IPS DF 19.7 (cell line): ENCODE data around the gene GRM7.
A peak's percentile ranks its signal among the peaks of the same experiment; 100 is the strongest.

Source experiments
- DNase-seq: peaks from one replicate; pipeline ENCODE4 v3.0.0-alpha.2; 2013; ENCODE audit warnings: low read depth, low spot score

GRM7 gene

DNA sequence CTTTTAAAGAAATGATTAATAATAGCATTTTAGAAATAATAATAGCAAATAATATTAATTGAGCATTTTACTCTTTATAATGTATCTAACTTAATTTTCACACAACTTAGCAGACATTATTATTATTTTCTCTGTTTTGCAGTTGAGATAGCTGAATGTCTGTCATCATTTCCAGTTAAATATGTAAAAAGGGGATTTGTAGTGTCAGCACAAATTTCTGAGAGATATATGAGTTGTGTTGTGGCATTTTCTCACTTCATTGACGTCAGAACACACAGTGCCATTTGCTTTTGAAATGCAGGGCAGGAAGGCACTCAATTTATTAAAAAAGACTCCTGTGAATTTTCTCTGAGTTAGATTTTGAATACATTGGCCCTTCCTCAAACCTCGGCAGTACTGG, 111.0 kb downstream of the GRM7 start:
- no peak for DNase-seq

DNA sequence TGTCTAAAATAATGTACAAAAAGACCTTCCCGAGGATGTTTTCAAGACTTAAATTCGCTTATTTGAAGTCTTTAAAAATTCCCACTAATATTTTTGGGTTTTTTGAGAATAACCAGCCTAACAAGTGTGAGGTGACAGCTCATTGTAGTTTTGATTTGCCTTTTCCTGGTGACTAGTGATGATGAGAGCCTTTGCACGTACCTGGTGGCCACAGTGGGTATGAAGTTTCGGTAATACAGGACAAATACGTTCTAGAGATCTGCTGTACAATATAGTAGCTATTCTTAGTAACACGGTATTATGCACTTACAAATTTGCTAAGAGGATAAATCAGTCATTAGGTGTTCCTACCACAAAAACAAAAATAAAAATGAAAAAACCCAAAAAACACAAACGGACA, 124.9 kb downstream of the GRM7 start:
- DNase-seq = no peak

DNA sequence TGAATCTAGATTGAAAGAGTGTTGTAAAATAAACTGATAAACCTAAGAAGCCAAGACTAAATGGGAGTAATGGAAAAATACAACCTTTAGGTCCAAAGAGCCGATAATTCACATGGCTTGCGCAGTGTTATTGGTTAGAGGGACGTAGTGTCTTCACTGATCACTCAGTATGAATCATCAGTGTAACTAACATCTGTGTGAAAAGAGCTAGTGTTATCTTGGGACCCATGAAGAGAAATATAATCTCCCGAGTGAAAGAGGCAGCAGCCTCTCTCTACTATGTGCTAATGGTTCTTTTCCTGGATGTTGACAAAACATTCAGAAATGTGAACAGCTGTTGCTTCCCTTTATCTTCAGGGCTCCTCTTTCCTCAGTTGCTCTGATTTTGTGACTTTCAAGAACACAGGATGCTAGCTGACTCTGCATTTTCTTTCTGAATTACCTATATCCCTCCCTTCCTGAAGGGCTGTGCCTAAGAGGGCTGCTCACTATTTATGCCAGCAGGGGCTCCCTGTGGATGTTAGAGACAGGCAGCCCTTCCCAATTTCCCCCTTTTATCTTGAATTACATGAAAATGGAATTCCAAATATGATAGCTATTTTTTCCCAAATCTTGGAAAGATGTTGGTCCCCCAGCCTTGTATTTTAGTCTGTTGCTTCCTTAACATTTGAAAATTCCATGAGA, 128.8 kb downstream of the GRM7 start:
- no peak for DNase-seq

DNA sequence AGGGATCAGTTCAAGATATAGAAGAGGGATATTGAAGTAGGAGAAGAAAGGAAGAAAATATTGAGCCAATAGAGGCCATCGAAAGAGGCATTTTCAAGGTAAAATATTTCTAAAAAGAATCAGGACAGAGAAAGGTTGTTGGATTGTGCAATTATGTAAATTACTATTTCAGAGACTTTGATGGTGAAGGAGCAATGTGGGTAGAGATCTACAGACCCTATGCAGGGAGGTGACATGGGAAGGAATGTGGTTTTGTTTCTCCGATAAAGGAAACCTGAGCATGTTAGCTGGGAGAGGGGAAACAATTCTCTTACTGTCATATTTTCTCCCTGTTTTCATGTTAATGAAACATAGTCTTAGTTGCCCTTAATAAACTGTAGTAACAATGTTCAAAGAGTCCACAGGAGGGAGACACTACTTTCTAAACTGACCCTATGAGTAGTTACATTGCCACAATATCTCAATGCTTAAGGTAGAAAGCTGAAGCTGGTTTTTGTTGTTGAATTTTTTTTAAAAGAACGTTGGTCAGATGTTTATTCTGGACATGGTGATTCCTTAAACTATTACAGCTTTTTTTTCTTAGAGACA, 133.3 kb downstream of the GRM7 start:
- no peak for DNase-seq

DNA sequence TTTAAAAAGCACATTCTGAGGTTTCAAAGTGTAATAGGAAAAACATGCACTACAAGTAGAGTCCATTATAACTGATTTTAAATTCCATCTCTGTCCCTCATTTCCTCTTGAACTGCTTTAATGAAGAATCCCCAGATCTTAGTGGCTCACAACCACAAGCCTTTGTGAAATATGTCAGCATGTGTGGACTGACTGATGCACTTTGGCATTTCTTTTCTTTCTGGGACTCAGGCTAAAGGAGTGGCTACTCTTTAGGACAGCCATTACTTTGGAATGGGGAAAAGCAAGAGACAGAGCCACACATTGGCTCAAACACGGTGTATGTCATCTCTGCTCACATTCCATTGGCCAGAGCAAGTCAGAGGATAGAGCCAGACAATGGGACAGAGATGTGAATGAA, 139.6 kb downstream of the GRM7 start:
- no peak for DNase-seq

DNA sequence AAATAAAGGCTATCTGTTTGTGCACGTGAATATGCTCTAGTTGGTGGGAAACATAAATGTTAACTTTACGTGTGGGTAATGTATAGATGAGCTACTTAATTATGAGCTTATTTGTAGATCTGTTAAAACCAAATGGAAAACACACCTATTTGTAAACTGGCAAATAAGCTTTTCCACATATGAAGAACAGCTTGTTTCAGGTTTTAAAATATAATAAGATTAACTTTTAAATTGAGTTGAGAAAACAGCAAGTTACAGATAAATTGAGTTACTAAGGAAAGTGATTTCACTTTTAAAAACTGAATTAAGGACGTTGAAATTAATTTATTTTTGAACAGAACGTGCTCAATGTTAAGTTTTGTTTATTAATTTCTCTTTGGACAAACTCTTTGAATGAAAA, 140.5 kb downstream of the GRM7 start:
- DNase-seq = no peak

DNA sequence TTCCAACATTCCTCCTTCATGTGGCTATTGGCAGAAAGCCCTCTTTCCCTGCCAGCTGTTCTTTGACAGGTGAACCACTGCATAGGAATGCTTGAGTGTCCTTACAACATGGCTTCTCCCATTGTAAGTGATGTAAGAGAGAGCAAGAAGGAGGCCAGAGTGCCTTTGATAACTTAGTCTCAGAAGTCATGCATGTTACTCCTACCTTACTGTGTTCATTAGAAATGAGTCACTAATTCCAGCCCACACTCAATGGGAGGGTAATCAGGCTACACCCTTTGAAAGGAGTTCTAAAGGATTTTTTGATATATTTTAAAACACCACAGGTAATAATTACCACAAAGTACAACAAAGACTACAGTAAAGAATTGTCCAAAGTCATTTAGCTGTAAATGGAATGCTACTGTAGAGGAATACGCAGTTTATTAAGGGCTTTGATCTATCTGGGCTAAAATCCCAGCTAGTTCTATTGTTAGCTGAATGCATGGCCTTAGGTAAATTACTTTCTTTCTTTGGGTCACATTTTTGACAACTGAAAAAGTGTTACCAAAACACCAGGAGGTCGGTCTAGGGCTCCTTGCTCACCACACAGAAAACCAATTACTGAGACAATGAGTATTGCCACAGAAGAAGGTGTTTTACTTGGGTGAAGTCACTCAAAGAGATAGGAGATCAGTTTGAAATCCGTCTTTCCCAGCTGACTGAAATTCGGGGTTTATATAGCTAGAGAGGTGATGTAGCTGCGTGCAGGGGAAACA, 154.9 kb downstream of the GRM7 start:
- no peak for DNase-seq

DNA sequence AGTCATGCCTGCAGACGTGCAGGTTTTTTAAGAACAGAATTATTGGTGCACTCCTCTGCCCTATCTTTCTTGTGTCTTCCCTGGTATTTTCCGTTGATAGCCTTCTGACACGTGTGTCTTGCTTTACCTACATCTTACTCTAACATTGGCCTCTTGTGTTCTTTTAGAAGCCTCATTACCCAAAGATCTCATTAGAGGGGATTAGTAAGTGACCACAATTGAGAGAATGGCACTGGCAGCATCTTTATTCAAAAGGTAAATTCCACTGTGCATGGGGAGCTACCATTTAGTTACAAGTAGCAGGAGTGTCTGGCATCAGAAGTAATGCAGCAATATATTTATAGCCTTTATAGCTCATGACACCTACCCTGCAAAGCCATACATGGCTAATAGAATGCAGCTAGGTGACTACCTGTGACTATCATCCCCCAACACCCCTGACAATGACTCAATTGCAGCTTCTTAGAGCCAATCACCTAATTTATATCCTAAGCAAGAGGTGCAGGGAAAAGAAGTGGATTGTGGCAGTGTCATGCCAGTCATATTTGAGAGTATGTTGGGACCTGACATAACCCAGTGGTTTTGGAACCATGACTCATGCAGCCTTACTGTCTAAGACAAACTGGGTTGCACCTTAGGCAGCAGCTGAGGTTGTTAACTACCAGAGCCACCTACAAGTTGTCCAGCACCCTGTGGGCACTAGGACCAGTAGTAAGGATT, 164.8 kb downstream of the GRM7 start:
- DNase-seq = no peak

DNA sequence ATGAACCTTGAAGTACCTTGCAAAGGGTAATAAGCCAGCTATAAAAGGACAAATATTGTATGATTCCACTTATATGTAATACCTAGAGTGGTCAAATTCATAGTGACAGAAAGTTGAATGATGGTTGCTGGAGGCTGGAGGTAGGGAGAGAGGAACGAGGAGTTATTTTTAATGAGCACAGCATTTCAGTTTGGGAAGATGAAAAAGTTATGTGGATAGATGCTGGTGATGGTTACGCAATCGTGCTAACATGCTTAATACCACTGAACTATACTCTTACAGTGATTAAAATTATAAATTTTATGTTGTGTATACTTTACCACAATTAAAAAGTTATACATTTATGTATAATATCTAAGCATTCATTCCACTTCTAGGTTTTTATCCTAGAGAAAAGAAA, 168.6 kb downstream of the GRM7 start:
- no peak for DNase-seq

DNA sequence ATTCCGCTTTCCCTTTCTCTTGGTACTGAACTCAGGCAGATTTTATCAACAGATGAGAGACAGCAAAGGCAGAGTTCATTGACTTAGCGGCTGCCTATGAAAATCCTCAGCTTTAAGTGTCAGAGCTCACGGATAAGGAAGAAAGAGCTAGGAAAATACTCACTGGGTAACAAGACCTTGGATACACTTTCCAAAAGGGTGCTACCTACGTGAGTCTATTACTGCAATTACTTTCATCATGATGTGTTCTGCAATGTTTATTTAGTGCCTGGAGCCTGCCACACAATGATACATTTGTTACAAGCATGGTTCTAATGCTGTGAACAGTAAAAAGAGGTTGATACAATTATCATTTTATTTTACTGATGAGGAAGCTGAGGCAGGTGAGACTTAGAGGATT, 177.5 kb downstream of the GRM7 start:
- DNase-seq = no peak

DNA sequence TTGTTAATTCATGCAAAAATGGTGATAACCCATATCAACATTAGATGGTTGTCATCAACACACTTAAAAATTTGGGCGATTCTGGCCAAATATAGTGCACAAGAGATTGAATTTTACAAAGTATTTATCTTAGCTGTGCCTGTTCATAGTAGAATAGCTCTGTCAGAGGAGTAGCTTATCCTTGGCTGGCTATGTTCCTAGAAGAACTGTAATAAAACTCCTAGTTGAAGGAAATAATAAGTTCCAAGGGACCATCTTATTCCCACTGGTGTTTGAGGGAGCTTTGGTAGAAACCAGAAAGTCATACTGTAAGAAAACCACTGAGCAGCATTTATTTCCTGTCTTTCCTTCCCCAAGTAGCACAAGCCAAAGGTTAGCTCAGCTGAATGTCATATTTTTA, 201.8 kb downstream of the GRM7 start:
- DNase-seq = no peak

DNA sequence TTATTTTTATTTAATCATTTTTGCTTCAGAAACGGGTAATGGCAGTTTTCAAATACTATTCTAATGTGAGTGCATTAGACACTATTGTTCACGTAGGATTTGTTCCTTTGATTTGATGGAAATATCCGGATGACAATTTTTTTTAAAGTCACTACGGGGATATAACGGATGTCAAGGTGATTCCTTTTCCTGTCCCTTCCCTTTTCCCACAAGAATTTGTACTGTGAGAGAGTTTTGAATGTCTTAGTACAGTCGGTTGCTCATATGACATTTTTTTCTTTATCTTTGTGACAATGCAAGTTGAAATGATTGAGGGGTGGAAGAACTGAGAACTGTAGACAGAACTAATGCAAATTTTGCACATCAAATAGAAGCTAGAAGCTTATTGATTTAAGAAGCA, 209.5 kb downstream of the GRM7 start:
- DNase-seq = no peak

DNA sequence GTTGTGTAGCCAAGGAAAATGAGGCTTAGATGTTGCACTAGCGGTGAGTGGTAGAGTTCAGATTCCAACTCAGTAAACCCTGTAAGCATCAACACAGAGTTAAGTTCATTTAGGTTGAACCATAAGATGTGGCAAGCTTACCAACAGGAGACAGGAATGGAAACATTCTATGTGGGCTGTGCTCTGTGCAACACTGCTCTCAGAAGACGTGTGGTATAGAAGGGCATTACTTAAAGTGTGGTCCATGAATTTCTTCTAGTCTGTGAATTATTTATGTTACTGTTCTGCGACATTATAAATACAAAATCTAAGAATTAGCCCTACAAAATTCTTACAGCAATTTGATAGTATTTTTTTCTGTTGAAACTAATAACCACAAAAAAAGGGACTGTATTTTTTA, 213.3 kb downstream of the GRM7 start:
- DNase-seq = no peak

DNA sequence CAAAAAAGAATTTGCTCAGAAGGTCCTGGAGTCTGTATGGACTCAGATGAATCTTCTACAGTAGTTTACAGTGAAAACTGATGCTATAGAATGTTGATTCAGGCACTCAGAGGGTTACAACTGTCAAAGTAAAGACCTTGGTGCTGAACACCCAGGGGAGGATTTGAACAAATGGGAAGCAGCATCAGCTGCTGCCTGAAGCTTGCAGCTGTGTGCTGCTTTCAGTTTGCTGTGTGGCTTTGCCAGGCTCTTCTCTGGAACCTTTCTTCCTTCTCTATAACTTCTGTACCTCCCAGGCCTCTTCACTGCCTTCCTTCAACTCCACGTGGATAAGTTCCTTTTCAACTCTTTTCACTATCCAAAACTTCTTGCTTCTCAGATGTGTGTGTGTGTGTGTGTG, 214.2 kb downstream of the GRM7 start:
- no peak for DNase-seq

DNA sequence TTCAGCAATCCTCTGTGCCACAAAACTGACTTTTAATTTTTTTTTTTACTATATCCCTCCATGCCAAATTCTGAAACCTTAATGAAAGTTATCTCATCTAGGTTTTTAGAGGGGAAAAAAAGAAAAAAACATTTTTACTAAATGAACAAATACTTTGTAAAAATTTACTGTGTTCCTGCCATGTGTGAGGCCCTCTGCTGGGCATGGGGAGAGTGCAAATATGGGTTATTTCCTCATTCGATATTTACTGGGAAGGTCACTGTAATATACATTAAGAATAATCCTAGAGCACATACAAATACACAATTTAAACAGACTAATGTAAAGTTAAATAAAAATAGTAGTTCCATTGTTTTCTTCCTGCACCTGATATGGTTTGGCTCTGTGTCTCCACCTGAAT, 215.0 kb downstream of the GRM7 start:
- no peak for DNase-seq

DNA sequence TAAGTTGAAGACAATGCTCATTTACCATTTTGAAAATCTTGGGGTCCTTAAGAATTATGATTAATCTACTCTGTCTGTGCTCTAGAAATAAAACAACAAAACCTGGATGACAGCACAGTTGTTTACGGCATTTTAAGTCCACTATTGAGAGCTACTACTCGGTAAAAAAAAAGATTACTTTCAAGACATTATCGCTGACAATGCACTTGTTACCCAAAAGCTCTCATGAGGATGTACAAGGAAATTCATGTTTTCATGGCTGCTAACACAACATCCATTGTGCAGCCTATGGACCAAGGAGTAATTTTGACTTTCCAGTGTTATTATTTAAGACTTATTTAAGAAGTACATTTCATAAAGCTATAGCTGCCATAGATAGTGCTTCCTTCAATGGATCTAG, 221.3 kb downstream of the GRM7 start:
- DNase-seq = no peak

DNA sequence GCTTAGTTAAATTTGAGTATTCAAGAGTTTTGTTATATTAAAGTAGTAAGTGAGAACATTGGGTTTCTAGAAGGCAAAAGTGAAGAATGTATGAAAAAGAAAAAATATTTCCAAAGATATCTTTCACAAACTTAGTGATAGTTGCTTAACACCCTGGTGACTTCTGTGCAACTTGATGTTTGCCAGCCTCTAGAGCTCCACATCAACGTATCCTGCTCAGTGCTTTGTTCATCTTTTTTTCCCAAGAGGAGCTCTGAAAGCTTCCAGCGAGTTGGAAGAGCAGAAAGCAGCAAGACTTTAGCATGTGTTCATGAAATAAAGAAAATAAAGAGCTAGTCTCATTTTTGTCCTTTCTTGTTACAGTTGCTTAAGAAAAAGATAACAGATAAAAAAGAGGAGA, 225.5 kb downstream of the GRM7 start:
- DNase-seq = no peak

DNA sequence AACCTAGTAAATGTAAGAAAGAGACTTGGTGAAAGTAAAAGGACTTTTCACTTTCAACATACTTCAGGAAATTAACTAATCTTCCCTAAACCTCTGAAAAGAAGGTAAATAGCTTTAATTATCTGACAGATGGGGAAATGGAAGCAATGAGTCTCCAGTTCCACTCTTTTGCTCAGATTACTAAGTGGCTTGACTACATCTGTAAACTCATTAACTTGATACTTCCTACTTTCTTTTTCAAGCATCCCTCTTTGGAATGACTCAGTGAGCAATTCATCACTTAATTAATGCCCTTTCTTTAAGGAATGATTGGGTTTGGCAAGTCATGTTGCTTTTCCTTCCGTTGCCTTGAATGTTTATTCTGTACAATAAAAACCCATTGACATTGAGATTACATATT, 234.2 kb downstream of the GRM7 start:
- no peak for DNase-seq

DNA sequence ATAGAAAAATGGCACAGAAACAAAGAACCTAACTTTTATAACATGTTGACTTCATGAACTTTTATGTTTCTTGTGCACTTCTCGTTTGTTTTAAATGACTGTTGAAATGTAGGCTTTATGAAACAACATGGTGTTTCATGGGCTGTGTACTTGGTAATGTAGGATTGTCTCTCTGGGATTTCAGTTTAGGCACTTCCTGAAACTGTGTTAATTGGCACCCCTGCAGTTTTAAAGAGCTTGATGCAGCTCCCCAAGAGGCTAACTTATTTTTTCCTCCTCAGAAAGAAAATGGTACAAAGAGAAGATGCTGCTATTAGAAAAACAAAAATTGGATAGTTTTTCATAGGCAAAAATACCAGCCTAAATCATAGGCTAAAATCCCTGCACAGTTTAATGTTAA, 239.2 kb downstream of the GRM7 start:
- DNase-seq = no peak

DNA sequence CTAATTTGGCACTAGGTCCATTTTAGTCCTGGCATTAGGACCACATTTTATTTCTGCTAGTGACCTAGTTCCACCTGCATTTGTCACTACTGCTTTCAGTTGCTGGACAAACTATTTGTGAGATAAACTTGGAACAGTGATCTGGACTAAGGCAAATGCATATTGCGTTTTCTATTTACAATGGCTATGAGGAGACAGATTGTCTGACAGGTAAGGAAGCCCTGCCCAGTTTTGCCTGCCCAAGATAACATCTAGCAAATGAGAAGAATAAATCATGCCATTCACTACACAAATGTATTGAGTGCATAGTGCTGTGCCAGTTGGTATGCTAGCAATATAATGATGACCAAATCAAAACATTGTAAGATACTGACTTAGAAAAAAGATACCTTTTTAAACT, 245.7 kb downstream of the GRM7 start:
- no peak for DNase-seq

DNA sequence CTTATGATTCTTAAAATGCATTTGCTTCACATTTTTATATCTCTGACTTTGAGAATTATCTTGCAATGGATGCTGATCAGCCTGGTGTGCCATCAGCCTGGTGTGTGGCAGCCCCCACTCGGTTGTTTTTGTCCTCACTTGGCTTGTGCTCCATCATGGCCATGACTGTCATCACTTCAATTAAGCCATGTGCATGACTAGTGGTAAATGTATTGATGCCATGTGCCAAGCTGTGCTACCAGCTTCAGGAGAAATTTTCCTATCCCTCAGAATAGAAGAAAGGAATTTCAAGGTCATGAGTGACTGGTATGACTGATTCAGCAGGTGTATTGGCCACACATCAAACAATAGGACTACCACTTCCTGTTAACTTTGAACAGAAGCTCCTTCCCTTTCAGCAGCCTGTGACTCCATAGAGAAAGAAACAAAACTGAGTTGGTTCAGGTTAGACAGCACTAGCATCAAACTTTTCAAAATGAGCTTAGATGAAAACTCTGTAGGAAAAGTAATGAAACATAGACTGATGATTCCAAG, 251.7 kb downstream of the GRM7 start:
- no peak for DNase-seq

DNA sequence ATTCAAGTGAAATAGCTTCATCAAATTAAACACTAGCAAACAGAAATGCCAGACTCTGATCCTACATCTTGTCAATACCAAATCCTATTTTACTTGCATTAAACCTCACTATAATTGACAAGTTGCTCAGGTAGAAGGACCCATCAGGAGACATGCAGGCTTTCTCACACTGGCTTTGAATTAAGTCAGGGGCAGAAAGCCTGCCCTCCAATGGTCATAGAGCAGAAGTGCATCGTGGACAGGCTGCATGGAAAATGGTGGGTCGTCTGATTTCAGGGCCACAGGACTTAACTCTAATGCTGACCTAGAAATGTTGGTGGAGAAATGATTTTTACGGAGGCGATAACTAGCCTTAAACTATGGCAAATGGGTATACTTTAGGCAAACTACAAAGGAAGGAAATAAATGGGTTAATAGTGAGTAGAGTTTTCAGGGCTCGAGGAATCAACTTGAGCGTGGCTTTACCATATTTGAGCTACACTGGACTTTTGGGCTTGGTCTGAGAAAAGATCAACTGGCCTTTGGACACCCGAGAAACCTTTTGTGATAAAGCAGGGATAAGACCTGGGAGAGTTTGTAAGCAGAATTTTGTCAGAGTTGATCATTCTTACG, 283.9 kb downstream of the GRM7 start:
- DNase-seq = peak; percentile 12
